OCI-M1 (cell line): ENCODE data around the gene RAB11FIP4.

Experiments
- DNase-seq: peaks from one replicate; lab custom pipeline; 2025; lab: John Stamatoyannopoulos, UW

Gene RAB11FIP4

DNA sequence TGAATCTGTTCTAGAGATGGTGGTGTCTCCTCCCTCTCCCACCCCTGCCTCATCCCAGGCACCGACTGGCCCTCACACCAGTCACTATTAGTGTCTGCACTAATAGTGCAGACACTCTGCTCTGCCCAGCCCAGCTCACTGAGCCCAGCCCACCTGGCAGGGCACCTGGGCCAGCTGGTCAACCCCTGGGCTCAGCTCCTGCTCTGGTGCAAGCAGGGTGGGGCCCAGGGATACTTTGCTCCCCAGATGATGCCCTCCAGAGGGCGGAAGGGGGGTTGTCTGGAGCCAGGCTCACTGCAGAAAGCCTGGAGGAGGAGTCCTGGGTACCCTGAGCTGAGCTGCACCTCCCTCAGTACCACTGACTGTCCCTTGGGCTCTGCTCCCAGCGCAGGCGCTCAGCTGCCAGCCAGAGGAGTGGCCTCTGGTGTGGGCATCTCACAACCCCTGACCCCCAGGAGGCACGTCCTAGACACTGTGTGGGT is 14.5 kb downstream of the RAB11FIP4 start:
- DNase-seq, result no peak

- no peak for DNase-seq
These were observed 17.1 kb downstream of the RAB11FIP4 start for GRCh38 chr17:31408586-31408985.

DNA sequence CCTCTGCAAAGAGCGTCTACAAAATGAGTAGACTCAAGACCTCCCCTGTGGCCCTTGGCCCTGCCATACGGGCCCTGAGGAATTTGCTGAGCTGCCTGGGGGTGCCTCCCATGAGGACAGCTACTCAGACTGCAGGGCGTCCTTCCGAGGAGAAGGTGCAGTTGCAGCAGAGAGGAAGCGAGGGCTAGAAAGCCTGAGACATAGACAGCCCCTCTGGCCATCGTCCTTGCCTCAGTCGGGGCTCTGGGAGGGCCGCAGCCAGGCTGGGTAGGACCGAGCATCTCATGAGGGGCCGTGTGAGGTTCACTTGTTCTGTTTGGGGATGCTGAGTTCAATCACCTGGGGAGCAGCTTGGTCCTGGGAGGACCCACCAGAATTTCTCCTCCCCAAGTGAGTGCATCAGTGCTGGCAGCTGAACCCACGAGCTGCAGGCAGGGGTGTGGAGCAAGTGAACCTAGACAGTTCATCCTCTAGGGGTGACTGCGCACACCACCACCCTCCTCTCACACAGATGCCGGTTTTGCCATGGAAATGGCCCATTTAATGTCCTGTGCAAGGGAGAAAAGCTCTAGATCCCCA is 20.3 kb downstream of the RAB11FIP4 start:
- no peak for DNase-seq

- DNase-seq, result no peak
These were observed 21.0 kb downstream of the RAB11FIP4 start for GRCh38 chr17:31412511-31412910.

DNA sequence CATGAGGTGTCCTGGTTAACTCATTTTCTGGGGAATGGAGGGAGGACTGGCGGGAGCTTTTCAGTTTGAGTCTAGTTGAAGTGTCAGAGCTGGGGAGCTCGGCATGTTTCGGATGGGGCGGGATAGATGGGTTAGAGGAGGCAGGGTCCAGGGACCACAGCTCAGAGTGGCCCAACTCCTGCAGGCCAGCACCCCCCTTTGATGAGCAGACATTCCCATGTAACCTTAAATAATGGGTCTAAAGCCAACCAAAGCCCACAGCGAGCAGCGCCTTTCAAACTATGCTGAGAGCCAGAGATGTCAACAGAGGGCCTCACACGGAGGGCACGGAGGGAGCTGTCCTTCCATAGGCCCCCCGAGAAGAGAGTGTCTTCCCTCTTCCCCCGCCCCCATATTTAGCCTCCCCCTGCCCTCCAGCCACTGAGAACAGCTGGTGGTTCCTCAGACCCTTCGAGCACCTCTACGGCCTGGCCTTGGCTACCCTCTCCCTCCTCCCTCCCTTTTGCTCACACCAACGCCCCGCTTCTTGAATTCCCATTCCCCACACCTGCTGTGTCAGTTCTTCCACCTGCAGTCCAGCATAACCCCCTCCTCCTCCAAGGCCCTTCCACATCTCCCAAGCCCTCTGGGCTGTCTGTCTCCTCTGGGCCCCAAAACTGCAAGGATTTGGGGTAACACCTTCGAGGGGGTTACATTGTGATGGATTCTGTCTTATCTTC is 21.8 kb downstream of the RAB11FIP4 start:
- DNase-seq, result no peak

DNA sequence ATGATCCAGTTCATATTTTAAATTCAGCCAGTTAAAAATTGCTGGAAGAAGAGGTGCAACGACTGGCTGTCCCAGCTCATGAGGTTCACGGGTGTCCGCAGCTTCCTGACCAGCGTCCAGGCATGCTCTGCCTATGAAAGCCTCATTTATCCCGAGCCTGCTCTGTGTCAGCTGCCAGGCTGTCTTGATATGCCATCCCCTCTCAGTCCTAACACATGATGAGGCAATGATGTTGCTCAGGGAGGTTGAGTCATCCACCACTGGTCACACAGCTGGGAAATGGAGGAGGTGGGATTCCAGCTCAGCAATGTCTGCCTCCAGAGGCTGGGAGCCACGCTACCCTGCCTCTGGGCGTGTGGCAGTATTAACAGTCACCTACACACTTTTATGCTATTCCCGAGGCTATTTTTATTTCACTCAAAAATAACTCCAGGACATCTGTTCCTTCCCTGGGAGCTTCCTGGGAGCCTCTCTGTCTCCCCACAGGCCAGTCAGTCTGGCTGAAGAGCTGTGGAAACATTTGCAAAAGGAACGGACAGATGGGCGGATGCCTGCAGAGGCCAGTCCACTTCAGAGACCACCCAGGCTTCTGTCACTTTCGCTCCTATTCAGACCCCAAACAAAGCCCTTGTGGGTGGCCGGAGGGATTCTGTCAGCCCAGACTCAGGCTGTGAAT is 22.5 kb downstream of the RAB11FIP4 start:
- DNase-seq, result no peak

DNA sequence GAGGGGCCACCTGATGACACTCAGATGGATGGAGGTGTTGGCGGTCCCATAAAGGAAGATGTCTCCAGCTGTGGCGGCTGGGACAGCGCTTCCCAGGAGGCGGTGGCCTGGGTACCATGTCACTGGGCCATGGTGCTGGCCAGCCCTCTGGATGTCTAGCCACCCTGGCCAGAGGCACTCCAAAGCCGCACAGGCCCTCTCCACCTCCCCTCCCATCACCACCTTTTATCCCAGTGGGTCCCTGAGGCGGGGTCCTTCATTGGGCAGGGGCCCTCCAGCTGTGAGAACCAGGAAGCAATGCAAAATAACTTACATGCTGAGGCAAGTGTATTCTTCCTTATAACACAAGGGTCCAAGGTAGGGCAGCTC is 23.1 kb downstream of the RAB11FIP4 start:
- no peak for DNase-seq

DNA sequence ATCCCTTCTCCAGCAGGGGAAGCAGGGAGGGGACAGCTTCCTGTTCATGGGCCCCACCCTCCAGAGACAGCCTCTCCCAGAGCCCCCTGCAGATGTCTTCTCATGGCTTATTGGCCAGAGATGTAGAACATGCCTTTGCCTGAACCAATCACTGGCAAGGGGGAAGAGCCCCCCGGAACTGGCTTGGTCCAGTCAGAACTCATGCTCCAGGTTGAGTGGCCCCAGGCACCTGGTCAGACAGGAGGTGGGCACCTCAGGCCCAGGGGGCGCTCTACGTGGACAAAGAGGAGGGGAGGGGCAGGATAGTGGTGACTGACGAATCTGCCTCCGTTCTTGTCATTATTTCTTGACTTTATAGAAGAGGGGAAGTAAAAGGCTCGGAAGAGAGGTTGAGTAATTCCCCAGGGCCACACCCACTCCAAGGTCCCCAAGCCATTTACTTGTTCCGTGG is 23.6 kb downstream of the RAB11FIP4 start:
- peak; percentile 61 for DNase-seq

DNA sequence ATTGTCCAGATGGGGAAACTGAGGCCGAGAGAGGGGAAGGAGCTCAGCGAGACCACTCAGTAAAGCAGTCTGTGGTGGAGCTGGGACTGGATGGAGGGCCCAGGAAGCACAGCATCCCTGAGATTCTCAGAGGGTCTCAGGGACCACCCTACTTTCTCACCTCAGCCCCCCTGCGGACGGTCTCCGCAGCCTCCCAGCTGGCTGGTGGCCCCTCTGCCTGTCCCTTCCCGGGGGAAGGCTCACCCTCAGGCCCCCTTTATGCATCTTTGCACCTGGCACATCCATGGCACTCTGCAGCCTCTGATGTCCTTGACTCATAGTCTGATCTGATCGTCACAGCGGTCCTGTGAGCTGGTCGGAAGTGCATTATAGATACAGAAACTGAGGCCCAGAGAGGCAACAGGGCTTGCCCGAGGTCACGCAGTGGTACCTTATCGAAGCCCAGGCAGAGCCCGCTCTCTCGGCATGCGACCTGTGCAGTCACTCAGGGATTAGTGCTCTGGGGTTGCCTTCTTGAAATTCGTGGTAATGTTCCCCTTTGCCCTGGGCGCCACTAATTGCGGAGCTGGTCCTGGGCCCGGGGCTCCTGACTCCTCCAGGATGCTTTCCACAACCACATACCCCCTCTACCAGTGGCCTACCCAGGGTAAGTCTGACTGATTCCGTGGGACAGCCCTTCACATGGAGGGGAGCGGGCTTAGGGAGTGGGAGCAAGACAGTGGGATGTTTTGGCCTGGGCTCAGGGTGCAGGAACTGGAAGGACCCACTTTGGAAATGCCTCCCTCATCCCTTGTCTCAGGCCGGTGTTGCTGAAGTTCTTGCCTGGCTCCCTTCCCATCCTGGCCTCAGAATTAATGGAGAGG is 24.4 kb downstream of the RAB11FIP4 start:
- DNase-seq, result no peak

DNA sequence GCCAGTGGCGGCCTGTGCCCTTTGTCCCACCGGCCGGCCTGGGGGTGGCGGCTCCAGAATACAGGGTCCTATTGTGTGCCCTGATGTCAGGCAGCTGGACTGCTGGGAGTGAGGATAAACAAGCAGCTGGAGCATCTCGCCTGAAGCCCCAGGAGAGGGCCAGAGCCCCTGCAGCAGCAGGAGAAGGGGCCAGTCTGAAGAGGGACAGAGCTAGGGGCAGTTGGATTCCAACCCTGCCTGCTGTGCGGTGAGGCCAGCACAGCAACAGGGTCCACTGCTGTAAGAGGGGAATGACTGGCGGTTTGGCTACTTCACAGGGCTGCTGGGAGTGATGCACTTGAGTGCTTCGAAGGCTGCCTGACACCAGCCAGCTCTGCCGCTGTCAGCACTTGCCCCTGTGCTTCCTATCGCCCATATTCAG is 25.0 kb downstream of the RAB11FIP4 start:
- DNase-seq, result no peak

- DNase-seq, result no peak
These were observed 25.7 kb downstream of the RAB11FIP4 start for GRCh38 chr17:31417051-31417792.

- no peak for DNase-seq
These were observed 27.4 kb downstream of the RAB11FIP4 start for GRCh38 chr17:31418773-31419350.

- DNase-seq, result no peak
These were observed 31.0 kb downstream of the RAB11FIP4 start for GRCh38 chr17:31422443-31422842.

DNA sequence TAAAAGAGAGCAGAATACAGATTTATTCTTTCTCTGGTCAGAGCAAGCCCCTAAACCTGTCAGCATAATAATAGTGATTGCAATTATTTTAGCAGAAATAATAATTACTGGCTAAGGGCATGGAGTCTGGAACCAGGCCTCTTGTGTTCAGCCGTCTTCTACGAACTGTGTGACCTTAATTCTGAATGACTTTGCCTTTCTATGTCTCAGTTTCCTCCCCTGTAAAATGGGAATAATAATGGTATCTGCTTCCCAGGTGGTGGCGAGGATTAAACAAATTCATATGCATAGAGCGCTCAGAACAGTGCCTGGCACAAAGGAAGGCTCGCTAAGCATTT is 33.4 kb downstream of the RAB11FIP4 start:
- DNase-seq, result no peak

DNA sequence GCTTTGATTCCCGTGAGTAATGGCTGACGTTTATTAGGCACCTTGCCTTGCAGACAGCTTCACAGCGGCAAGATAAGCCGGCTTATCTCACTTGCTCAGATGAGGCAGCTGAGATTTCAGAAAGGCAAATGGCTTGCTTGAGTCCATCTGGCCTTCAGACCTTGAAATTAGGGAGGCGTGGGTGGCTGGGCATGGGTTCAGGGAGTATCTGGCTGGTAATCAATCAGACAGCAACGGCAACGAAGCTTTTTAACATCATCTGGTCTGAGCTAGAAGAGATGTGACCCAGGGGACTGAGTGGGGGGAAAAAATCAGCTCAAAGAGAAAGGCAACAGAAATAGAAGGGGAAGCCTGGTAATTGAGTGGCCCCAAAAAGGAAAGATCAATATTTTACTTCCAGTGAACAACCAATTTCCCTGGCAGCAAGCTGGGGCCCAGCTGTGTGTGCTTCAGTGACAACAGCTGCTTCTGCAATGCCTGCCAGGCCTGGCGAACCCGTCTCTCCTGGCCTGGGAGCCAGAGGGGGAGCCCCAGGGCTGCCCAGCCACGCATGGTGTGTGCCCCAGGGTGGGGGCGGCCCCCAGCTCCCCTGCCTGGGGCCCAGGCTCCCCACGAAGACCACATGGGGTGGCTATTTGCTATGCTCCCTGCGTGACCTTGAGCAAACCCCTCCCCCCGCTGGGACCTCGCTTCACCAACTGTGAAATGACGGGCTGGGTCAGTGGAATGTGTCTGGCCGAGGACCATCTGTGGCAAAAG is 34.0 kb downstream of the RAB11FIP4 start:
- DNase-seq, result peak; percentile 50

DNA sequence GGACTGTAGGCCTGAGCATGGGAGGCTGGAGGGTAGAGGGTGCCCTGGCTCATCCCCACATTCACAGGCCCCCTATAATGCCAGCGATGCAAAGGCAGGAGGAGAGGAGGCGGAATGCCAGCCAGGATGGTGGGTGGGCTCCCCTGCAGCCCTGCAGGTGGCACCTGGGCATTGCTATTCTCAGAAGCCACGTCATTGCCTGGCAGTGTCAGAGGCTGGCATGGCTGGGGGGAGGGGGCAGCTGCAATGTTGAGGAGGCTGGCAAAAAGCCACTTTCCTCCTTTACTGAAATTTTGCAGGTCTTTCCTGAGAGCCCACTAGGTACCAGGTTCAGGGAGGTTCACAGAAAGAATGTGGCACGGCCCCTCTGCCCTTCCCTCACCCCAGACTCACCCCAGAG is 36.2 kb downstream of the RAB11FIP4 start:
- no peak for DNase-seq

DNA sequence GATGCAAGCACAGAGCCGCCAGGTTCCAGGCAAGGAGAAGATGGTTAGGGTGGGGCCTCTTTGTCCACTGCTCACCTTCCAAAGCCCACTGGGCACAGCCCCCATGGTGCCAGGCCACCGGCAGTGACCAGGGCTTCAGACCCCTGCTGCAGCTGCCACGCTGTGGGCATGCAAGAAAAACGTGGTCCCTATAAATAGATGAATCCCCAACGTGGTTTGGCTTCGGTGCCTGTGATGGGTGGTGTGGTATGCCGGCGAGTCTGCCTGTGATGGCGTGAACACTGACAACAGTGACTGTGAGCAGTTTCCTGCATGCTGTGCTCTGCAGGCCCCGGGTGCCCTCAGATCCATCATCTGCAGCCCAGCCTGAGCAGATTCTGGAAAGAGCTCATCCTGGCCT is 36.6 kb downstream of the RAB11FIP4 start:
- no peak for DNase-seq

DNA sequence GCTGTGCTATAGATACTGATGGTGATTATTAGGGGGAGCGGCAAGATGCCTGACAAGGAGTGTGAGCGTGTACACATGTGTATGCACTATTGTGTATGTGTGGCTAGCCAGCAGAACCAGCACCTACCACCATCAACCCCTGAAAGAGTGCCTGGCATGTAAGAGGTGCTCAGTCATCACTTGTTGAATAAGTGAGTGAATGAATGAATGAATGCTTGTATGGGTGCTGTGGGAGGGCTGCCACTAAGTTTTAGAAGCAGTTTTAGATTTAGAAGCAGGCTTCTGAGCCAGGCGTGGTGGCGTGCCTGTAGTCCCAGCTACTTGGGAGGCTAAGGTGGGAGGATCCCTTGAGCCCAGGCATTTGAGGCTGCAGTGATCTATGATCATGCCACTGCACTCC is 37.0 kb downstream of the RAB11FIP4 start:
- no peak for DNase-seq

GRCh38 chr17:31431098-31431851 is 39.8 kb downstream of the RAB11FIP4 start:
- no peak for DNase-seq
